GM13977 (cell line): Measurements from ENCODE around the gene PAOX.

ENCODE experiments used
- DNase-seq: peaks from one replicate; pipeline ENCODE4 v3.0.0; 2012; ENCODE audit warnings: low spot score
- in situ Hi-C: fragments of 300-500 bp; cut with MboI; formaldehyde crosslinking; loops from one replicate; pipeline ENCODE4 v1.12.0; 2022; ENCODE audit warnings: low sequenced_read_pairs, low pct_unique_long_range_greater_than_20kb, mixed read lengths, inconsistent platforms; ENCODE audit not compliant: unreplicated experiment
- TF ChIP-seq, protein P1 (sequence below): IDR thresholded peaks from 2 replicates; pipeline ENCODE4 v1.5.1; 2012; ENCODE audit warnings: mild to moderate bottlenecking, control low read depth; ENCODE audit not compliant: insufficient read depth; ENCODE audit errors: extremely low read depth, missing control alignments

PAOX gene

DNA sequence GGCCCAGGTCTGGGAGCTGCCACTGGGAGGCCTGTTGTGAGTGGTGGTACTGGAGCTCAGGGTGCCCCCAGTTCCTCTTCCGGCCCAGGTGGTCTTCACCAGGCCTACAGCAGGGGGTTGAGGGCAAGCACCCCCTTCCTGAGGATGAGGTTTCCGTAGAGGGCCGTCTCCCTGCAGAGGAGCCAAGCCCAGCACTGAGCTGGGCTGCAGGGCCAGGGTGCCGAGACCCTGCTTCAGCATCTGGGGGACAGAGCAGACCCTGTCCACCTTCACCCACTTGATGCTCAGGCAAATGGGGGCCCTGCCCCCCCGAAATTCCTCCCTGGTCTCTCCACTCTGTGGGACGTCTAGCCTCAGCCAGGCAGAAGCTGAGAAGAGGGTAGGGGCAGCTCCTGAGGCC, 23.8 kb upstream of the PAOX start:
- in situ Hi-C loops, result no loop called here

DNA sequence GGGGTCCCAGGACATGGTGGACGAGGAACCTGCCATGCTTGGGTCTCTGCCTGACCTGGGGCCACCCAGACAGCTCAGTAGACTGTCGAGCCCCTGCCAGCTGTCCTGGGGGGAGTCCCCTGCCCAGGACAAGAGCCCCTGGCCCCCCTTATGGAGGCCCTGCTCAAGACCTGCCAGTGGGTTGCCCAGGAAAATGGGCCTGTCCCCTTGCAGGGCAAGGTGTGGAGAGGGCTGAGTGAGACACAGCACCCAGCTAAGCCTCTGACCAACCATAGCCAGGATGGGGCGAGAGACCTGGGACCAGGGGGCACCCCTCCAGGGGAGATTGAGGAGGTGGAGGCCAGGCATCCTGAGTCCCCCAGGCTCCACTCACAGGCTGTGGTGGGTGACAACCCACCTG, 23.1 kb upstream of the PAOX start:
- in situ Hi-C loops, result no loop called here
- DNase-seq, result no peak
- TF ChIP-seq, protein P1, sequence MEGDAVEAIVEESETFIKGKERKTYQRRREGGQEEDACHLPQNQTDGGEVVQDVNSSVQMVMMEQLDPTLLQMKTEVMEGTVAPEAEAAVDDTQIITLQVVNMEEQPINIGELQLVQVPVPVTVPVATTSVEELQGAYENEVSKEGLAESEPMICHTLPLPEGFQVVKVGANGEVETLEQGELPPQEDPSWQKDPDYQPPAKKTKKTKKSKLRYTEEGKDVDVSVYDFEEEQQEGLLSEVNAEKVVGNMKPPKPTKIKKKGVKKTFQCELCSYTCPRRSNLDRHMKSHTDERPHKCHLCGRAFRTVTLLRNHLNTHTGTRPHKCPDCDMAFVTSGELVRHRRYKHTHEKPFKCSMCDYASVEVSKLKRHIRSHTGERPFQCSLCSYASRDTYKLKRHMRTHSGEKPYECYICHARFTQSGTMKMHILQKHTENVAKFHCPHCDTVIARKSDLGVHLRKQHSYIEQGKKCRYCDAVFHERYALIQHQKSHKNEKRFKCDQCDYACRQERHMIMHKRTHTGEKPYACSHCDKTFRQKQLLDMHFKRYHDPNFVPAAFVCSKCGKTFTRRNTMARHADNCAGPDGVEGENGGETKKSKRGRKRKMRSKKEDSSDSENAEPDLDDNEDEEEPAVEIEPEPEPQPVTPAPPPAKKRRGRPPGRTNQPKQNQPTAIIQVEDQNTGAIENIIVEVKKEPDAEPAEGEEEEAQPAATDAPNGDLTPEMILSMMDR, result no peak

More for the DNA sequence above, 23.8 kb upstream of the PAOX start:
- TF ChIP-seq, protein P1, result no peak
- DNase-seq, result no peak

DNA sequence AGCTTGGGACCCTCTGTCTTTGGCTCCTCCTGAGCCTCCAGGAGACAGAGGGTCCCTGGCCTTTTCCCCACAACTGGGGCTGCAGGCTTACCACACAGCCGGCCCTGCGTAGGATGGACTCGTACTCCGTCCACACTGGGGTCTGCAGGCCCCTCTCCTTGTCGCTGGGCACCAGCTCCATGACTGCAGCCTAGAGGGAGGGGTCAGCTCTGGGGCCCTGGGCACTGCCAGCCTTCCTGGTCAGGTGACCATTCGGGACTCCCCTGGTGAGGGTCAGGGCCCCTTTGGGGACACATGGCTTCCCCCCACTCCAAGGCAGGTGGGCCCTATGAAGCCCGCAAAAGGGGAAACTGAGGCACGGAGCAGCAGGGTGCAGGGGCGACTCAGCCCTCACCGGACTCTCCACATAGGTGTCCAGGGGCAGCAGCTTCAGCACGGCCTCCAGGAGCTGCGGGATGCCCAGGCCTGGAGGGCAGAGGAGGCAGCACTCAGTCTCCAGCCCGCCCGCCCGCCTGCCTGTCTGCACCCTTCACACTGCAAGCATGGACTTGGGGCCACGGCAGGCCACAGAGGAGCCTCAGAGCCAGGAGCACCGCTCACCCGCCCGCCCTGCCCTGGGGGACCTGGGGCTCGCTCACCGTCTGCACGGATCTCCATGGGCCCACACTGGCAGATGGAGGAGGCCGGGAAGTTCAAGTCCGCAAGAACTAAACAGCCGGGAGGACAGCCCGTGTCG, 22.3 kb upstream of the PAOX start:
- DNase-seq, result no peak
- TF ChIP-seq, protein P1, result no peak
- in situ Hi-C loops, result no loop called here

DNA sequence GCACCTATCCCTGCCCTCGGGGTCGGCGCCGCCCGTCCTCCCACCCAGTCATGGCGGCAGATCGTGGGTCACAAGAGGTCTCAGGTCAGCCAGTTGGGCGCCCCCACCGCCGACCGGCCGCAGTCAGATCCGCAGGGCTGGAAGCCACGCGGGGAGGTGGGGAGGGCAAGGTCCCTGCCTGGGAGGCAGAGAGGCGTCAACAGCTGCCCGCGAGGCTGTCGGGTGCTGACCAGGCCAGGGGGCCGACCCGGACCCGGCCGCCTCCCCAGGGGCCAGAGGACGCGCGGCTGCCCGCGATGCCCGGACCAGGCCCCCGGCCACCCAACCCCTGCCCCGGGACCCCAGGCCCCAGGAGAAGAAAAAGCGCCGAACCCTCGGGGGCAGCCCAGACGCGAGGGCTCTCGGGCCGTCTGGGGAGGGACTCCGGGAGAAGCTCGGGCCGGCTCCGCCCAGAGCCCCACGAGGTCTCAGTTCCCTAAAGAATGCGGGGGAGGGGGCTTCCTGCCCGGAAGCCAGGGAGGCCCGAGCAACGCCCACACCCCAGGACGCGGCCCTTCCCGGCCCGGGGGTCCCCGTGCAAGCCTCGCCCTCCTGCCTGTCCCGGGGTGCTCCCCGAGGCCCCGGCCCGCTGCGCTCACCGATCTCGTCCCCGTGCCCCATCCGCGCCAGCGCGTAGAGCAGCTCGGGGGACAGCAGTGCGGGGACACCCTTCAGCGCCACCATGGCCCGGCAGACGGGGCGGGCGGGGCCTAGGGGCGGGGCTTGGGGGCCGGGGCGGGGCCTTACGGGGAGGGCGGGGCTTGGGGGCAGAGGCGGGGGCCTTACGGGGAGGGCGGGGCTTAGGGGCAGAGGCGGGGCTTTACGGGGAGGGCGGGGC, 21.5 kb upstream of the PAOX start, which contains the start of gene FUOM:
Gene FUOM, minus strand, starts transcription at position 735 of the 877 bp plus-strand sequence. Its CDS starts 12 bp downstream, at position 723.
- peak; percentile 98 for DNase-seq
- in situ Hi-C loops, result no loop called here
- TF ChIP-seq, protein P1, result no peak

DNA sequence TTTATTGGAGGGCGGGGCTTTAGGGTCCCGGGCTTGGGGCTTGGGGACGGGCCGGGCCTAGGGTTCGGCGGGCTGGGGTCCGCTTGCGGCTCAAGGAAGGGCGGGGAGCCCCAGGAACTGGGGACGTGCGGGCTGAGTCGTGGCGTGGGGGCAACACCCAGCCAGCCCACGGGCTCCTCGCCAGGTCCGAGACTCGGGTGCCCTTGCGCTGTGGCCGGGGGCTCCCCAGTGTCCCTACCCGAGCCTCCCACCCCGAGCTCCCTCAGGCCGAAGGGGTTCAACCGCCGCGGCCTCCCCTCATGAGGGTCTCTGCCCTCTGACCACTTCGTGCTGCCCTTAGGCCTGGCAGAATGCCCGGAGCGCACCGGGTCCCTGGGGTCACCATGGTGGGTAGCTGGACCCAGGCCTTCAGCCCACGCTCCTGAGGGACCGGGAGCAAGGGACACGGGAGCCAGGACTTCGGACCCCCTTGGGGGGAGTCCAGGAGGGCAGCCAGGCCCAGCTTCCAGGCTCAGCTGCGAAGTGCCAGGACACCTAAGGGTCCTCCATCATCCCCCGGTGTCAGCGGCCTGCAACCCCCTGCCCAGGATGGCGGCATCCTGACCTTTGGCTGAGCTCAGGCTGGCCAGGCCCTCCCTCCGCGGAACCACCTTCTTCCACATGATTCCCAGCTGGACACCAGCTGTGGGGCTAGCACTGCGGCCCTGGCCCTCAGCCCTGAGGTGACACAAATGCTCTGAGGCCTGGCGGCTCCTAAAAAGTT, 20.7 kb upstream of the PAOX start:
- TF ChIP-seq, protein P1, result no peak
- no peak for DNase-seq
- in situ Hi-C loops, result no loop called here

DNA sequence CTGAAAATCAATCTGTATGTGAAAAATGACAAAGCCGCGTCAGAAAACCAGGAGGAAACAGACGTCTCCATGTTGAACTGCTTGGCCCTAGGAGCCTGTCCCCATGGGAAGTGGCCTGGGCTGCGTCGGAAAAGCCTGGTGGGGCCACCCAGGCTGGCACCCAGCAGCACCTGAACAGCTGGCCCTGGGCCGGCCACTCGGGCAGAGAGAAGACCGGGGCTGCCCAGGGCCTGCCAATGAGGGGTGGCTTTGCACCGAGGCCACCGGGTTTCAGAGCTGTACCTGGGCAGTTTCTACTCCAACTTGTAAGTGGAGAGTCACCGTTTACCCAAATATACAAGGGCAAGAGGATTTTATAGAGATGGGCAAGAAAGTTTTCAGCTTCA, 20.1 kb upstream of the PAOX start:
- DNase-seq, result no peak
- TF ChIP-seq, protein P1, result no peak
- in situ Hi-C loops, result no loop called here
